ENCODE data around the gene EDRF1.

DNA sequence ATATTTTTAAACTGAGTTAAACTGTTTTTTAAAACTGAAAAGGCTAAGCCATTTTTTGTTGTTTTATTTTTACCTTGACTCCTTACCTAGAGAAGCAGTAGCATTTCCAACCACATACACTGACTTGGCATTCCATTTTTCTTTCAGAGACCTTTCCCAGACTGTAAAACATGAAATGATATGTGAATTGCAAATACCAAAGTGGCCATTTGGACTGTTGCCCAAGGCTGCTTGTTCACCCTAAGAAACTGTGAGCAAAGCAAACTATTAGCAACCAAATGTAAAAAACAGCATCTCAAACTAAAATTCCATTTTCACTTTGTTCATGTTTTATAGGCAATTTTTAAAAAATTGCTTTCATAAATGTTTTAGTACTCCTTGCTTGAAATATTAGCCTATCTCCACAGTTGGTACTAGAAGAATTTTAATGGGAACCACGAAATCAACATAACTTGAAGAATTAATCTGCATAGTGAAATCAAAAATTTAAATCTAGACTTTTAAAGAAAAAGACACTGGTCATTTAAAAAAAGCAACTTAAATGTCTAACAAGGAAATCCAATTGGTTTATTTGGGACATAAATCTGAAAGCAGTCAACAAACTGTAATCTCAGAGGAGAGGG, 92.7 kb downstream of the EDRF1 start:
- TF ChIP-seq POLR2AphosphoS5 (IDR thresholded peaks at IDR 0.05) = no peak
- TF ChIP-seq, protein P1, sequence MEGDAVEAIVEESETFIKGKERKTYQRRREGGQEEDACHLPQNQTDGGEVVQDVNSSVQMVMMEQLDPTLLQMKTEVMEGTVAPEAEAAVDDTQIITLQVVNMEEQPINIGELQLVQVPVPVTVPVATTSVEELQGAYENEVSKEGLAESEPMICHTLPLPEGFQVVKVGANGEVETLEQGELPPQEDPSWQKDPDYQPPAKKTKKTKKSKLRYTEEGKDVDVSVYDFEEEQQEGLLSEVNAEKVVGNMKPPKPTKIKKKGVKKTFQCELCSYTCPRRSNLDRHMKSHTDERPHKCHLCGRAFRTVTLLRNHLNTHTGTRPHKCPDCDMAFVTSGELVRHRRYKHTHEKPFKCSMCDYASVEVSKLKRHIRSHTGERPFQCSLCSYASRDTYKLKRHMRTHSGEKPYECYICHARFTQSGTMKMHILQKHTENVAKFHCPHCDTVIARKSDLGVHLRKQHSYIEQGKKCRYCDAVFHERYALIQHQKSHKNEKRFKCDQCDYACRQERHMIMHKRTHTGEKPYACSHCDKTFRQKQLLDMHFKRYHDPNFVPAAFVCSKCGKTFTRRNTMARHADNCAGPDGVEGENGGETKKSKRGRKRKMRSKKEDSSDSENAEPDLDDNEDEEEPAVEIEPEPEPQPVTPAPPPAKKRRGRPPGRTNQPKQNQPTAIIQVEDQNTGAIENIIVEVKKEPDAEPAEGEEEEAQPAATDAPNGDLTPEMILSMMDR (IDR thresholded peaks at IDR 0.05) = no peak

Measured in gastroesophageal sphincter (tissue), 3 donors.